ENCODE measurements around the gene OLIG2. TPM values are rescaled to one million over a fixed set of nuclear protein-coding genes. Genes with fewer than 3 reads are reported as not detected.

The OLIG2 gene
- total RNA-seq, 4 donors from 2014 or later: not detected

DNA sequence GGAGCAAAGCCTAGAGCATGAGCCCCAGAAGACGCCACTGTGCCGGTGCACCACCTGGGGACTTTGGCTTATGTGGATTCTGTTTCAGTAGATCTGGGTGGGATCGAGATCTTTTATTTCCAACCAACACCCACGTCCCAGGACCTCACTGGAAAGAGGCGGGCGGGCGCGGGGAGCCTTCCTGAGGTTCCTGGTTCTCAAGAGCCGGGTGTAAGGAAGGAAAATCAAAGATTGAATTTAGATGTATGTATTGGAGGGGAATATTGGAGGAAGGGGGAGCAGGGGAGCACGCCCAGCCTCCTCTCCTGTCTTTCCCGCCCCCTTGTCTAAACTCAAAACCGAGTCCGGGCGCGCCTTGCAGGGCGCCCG is 6.2 kb upstream of the OLIG2 start:
- H3K4me1 ChIP-seq: peaks cover 0 to 37% (median 18%) of the 10 kb centered on the region in 3 donors
- H3K9me3 ChIP-seq: no peaks in the 10 kb centered on the region
- no peak overlapping the region for H3K27ac ChIP-seq
- WGBS, 2 donors (ENCODE audit: low coverage in 1 of 2): 0 to 1% methylated on average over 2 to 16 of the region's 17 CpGs
- no peak for ATAC-seq
- H3K4me3 ChIP-seq: peak overlapping the region in 1 of 2 donors; percentile 15
- H3K27me3 ChIP-seq: peaks cover 100% of the 10 kb centered on the region
- TF ChIP-seq CTCF (IDR thresholded peaks at IDR 0.05) (no peak), EP300 (IDR thresholded peaks at IDR 0.05) (no peak), POLR2AphosphoS5 (IDR thresholded peaks at IDR 0.05) (no peak), POLR2A (IDR thresholded peaks at IDR 0.05) (no peak)
- no peaks in the 10 kb centered on the region for H3K36me3 ChIP-seq

GRCh38 chr21:33019885-33020557 is 5.7 kb upstream of the OLIG2 start:
- 0% methylated on average over 7 of the region's 55 CpGs; no CpG with 5 or more reads in 1 of the 2 donors for WGBS, 2 donors (ENCODE audit: low coverage in 1 of 2)
- no peak for ATAC-seq
- peaks cover 100% of the 10 kb centered on the region for H3K27me3 ChIP-seq
- no peak overlapping the region for H3K27ac ChIP-seq
- H3K36me3 ChIP-seq: no peaks in the 10 kb centered on the region
- peak overlapping the region in 1 of 2 donors; percentile 15 for H3K4me3 ChIP-seq
- peaks cover 0 to 38% (median 18%) of the 10 kb centered on the region in 3 donors for H3K4me1 ChIP-seq
- H3K9me3 ChIP-seq: no peaks in the 10 kb centered on the region
- TF ChIP-seq POLR2AphosphoS5 (IDR thresholded peaks at IDR 0.05) (no peak), EP300 (IDR thresholded peaks at IDR 0.05) (no peak), POLR2A (IDR thresholded peaks at IDR 0.05) (no peak), CTCF (IDR thresholded peaks at IDR 0.05) (no peak)

DNA sequence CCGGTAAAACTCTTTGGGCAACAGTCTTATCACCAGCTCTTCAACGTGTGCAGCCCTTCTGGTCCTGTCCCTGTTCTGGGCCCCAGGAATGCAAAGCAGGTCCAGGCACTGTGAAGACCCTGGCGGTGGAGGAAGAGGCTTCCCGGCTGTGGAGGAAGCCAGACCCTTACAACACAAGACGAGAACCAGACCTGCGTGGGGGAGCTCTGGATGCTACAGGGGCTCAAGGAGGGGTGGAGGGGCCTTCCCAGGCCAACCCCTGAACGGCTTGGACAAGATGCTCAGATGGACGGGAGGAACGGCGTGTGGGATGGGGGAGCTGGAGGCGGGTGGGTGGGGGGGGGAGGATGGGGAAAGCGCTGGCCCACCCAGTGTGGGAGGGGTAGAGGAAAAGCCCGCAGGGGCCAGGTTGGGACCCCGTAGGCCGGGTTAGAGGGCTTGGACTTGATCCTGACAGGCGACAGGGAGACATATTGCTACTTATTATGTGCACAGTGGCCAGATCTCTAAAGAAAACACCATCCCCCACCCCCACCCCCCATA is 5.1 kb upstream of the OLIG2 start:
- no peaks in the 10 kb centered on the region for H3K9me3 ChIP-seq
- no peaks in the 10 kb centered on the region for H3K36me3 ChIP-seq
- H3K27me3 ChIP-seq: peaks cover 100% of the 10 kb centered on the region
- peaks cover 0 to 44% (median 22%) of the 10 kb centered on the region in 3 donors for H3K4me1 ChIP-seq
- H3K27ac ChIP-seq: no peak overlapping the region
- no peak for TF ChIP-seq POLR2AphosphoS5 (IDR thresholded peaks at IDR 0.05)
- no peak for TF ChIP-seq EP300 (IDR thresholded peaks at IDR 0.05)
- TF ChIP-seq POLR2A (IDR thresholded peaks at IDR 0.05): no peak
- TF ChIP-seq CTCF (IDR thresholded peaks at IDR 0.05): no peak
- no peak for ATAC-seq
- WGBS, 2 donors (ENCODE audit: low coverage in 1 of 2): 0% methylated on average over 4 to 7 of the region's 16 CpGs
- no peak overlapping the region for H3K4me3 ChIP-seq

DNA sequence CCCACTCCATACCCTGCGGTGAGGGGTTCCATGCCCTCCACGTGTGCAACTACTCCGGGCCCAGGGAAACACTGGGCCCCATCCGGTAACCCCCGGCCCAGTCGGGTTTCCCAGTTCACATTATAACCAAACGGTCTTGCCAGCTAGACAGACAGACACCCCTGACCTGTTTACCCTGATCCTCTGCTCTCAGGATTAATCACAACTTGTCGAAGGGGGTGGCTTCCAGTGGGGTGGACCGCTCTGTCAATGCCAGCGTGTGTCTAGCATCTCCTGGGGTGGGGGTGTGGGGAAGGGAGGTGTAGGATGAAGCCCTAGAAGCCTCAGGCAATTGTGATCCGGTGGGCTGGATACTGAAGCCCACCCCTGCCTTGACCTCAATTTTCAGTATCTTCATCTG is 4.6 kb upstream of the OLIG2 start:
- WGBS, 2 donors (ENCODE audit: low coverage in 1 of 2): 10% methylated on average over 5 of the region's 11 CpGs; no CpG with 5 or more reads in 1 of the 2 donors
- no peak for ATAC-seq
- H3K27me3 ChIP-seq: peaks cover 100% of the 10 kb centered on the region
- no peaks in the 10 kb centered on the region for H3K9me3 ChIP-seq
- H3K4me3 ChIP-seq: no peak overlapping the region
- no peak overlapping the region for H3K27ac ChIP-seq
- TF ChIP-seq EP300 (IDR thresholded peaks at IDR 0.05): no peak
- TF ChIP-seq POLR2AphosphoS5 (IDR thresholded peaks at IDR 0.05): no peak
- no peak for TF ChIP-seq CTCF (IDR thresholded peaks at IDR 0.05)
- TF ChIP-seq POLR2A (IDR thresholded peaks at IDR 0.05): no peak
- no peaks in the 10 kb centered on the region for H3K36me3 ChIP-seq
- H3K4me1 ChIP-seq: peaks cover 0 to 50% (median 25%) of the 10 kb centered on the region in 3 donors

DNA sequence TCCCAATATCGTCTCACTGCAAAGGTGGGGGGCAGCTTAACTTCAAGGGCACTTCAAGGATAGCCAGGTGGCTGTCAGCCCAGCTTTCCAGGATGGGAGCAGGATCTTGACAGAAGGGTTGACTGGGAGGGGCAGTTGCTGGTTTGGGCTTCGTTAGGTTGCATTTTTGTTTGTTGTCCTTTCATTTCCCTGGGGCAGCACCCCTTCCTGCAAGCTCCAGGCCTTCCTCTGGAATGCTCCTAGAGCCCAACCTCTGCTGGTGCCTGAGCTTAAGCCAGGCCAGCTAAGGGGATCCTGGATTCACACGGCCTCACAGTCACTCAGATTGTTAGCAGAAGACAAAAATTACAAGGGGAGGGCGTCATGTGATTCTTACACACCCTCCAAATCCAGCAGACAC is 4.1 kb upstream of the OLIG2 start:
- Histone ChIP-seq H3K27me3 (peaks cover 100% of the 10 kb centered on the region), H3K9me3 (no peaks in the 10 kb centered on the region), H3K27ac (no peak overlapping the region), H3K36me3 (no peaks in the 10 kb centered on the region), H3K4me3 (no peak overlapping the region), H3K4me1 (peaks cover 0 to 55% (median 25%) of the 10 kb centered on the region in 3 donors)
- whole genome bisulfite sequencing, 2 donors (ENCODE audit: low coverage in 1 of 2): 0% methylated on average over 2 of the region's 4 CpGs; no CpG with 5 or more reads in 1 of the 2 donors
- no peak for TF ChIP-seq CTCF (IDR thresholded peaks at IDR 0.05)
- TF ChIP-seq EP300 (IDR thresholded peaks at IDR 0.05): no peak
- no peak for TF ChIP-seq POLR2A (IDR thresholded peaks at IDR 0.05)
- ATAC-seq: no peak

Data from gastroesophageal sphincter (tissue), 4 donors.